NCI-H446 treated with DMSO at 0.1 percent for 48 hours (cell line): ENCODE measurements around the gene EXT2.
A peak's percentile ranks its signal among the peaks of the same experiment; 100 is the strongest.

Experiments
- DNase-seq: peaks from one replicate; lab custom pipeline; 2025; lab: John Stamatoyannopoulos, UW

EXT2 gene

DNA sequence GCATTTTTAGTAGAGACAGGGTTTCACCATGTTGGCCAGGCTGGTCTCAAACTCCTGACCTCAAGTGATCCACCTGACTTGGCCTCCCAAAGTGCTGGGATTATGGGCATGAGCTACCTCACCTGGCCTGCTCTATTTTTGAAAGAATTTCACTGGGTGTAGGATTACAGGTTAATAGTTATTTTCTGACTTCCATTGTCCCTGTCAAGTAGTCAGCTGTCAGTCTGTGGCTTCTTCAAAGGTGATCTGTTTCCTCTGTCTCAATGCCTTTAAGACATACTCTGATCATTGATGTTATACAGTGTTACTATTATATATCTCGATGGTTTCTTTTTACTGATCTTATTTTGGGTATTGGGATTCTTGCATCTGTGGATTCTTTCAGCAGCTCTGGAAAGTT lies 10.1 kb upstream of the EXT2 start:
- no peak for DNase-seq

DNA sequence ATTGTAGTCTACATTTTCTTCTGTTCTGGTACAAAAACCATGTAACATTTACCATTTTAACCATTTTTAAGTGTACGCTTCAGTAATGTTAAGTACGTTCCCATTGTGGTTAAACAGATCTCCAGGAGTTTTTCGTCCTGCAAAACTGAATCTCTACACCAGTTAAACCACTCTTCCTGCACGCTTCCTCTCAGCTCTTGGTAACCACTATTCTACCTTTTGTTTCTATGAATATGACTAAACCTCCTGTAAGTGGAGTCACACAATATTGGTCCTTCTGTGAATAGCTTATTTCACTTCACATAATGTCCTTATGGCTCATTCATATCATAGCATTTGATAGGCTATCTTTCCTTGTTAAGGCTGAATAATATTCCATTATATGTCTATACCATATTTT lies 7.1 kb upstream of the EXT2 start:
- DNase-seq = no peak

DNA sequence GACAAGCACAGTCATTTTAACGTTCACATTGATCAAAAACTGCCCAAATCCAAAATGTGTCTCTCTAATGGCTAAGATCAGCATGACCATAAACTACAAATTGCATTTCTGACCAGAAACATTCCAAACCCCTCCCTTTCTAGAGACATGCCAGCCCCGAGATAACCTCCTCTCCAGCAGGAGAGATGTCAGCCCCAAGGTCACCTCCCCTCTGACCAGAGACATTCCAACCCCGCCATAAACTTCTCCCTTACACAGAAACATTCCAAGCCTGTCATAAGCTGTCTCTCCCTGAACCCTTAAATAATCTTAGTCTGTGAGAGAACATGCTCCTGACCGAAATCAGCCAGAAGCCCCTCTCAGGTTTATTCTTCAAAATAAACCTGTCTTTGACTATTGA lies 6.6 kb upstream of the EXT2 start:
- no peak for DNase-seq

DNA sequence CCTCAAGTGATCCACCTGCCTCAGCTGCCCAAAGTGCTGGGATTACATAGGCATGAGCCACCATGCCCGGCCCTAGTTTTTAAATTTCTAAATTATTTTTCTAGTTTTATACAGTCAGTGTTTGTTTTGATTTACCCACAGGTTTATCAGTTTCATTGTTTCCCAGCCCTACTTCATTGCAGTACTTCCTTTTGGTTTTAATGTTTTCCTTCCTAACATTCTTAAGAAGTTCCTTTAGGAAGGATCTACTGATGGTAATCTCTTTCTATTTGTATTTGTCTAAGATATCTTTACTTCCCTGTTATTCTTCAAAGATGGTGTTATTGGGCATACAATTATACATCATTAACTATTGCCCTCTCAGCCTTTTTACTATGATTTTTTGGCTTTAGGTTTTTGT lies 4.9 kb upstream of the EXT2 start:
- DNase-seq = no peak

DNA sequence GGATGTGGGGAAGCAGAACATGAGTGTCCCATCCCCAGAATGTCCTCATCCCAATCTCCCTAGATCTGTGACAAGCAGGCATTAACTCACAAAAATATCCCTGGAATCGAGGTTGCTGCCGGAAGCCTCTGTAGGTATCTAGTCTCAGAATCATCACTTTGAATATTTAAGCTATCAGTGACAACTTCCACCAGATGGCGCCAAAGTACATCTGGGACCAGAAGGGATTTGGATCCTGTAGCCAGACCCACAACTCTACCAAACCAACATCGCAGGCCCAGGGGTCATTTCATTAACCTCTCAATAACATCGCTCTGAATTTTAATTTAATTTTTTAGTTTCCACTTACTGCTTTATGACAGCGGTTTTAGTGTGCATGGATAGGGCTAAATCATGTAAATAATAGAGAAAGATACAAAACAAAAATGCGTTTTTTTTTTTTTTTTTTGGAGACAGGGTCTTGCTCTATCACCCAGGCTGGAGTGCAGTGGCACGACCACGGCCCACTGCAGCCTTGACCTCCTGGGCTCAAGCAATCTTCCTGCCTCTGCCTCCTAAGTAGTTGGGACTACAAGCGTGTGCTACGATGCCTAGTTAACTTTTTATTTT lies 1.1 kb upstream of the EXT2 start:
- DNase-seq = peak; percentile 63

DNA sequence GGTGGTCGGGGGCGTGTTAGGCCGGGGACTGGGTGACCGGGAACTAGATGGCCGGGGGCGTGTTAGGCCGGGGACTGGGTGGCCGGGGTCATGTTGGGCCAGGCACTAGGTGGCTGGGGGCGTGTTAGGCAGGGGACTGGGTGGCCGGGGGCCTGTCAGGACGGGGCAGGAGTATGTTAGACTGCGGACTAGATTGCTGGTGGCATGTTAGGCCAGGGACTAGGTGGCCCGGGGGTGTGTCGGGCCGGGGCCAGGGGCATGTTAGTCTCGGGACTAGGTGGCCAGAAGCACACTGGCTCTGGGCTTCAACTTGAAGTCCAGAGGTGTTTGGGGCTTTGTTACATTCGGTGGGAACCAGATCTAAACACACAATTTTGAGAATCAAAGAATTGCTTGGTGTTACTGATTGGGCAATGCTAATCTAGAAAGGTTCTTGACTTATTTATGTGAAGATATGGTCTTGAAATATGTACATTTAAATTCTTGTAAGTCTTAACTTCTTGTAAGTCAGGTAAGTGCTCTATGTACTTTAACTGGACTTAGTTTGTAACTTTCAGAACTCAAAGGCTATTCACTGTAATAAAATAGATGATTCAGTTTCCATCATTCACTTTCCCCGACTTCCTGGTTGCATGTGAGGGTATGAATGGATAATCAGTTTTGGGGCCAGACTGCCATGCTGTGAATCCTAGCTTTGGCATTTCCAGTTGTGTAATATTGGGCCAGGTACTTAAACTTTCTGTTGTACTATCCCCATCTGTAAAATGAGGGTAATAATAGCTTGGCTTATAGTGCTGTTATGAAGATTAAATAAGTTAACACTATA lies 1.1 kb downstream of the EXT2 start:
- no peak for DNase-seq

DNA sequence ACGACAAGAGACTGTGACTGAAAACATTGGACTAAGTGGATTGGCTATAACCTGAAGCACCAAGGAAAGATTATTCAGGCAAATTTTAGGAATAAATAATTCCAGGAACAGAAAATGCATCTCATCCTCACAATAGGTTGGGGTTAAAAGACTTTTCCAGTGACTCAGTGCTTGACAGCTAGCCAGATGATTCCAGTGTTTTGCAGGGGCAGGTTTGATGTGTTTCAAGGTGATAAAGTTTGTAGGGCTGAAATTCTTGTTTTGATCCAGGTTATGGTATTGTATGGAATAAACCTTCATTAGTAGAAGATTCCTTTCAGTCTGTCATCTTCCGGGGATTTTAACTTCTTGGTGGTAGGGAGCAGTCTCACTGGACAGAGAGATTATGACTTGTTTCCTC lies 2.3 kb downstream of the EXT2 start:
- no peak for DNase-seq

DNA sequence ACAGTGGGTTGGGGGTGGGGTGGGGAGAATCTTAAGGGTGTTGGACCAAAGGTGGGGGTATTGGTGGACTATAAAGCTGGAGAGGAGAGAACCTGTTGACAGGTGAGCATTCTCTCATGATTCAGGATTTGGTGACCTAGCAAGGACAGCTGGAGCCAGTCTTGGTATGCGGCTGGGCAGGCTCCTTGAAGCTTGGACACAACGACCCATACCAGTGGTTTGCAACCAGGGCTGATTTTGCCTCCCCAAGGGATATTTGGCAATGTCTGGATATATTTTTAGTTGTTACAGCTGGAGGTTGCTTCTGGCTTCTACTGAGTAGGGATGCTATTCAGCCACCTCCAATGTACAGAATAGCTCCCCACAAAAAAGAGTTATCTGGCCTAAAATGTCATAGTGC lies 5.6 kb downstream of the EXT2 start:
- DNase-seq = no peak

DNA sequence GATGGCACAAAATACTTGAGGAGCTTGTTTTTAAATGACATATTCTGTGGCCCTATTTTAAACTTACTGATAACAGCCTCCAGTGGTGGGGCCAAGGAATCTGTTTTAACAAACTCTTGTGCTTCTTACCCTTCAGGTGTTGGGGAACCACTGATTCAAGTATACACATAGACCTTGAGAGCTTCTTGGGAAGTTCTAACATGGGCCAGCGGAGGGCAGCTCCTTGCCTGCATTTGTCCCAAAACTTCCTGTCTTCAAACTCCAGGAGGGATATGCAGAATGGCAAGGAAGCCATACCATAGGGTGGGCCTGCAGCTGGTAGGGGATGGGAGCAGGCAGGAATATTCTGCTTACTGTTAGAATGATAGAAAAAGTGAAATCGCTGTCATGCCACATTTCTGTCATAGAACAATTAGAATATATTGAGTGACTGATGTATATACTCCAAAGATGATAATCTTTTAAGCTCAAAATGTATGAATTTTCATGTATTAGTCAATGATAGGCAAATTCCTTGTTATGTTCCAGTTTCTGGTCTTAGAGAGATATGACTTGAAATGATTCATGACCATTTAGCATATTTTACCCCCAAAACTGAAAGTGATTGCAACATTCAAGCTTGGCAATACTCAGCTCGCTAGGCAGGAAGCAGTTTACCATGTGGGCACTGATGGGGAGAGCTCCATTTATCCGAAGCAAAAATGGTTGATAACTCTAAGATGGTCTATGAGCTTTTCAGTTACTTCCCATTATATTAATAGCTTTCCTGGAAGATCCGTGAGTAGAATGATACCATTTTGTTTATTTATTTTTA lies 9.2 kb downstream of the EXT2 start:
- DNase-seq = no peak

DNA sequence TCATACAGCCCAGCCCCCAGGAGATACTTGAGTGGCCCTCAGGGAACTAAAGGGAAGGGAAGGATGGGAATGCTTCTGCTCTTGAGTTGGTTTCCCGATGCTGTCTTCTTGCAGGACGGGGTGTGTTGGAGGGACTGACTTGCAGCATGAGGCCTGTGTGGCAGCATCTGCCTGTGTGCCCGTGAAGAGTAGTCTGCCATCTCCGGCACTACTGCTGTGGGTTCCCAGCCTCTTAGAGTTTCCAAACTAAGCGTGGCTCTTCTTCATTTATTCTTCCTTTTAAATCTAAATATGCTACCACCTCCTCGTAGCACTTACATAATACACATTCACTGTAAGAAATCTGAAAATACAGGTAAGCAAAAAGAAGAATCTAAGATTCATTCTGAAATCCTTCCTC lies 12.8 kb downstream of the EXT2 start:
- DNase-seq = no peak

DNA sequence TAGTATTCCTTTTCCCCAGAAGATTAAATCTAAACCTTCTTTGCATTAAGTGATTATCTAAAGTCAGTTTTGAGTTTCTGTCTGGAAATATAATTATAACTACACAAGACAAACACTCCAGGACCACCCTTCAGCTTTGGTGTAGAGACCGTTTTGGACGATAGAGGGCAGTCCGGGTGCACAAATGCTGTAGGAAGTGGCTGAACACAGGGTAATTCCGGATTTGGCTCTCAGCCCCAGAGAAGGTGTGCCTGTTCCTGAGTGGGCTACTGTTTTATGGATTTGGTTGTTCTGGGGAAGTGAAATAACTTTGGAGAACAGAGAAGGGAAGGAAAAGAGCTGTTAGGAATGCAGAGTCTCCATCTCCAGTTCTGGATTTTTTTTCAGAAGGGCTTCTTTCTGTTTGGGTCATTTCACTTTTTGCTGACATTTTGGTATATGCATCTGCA lies 14.8 kb downstream of the EXT2 start:
- peak; percentile 27 for DNase-seq

DNA sequence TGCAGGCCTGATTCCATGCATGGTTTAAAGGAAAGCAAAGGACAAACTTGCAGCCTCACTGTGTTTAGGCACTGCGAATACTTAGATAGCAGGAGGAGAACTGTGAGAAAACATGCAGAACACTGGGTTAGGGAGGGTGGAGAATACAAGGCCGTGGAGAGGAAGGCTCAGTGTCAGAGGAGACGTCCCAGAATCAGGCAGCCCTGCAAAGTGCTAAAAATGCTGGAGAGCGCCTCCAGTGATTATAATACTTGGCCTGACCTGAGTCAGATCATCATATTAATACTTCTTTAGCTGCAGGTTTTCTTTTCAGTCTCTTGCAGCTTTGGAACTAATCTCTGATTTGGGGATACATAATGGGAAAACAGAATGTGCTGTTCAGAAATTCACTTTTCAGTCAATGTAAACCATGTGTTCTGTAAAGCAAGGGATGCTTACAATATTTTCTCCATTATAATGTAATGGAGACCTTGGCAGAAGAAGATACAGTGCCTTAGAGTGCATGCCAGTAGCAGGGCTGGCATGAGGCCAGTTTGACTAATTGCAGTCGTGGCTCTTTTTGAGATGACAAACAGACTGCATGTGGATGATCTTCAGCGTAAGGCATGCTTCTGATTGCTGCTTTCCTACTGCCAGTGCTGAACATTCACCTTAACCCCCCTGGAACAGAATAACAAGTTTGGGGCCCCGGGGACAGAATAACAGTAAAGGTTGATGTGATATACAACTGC lies 16.8 kb downstream of the EXT2 start:
- peak; percentile 81 for DNase-seq

DNA sequence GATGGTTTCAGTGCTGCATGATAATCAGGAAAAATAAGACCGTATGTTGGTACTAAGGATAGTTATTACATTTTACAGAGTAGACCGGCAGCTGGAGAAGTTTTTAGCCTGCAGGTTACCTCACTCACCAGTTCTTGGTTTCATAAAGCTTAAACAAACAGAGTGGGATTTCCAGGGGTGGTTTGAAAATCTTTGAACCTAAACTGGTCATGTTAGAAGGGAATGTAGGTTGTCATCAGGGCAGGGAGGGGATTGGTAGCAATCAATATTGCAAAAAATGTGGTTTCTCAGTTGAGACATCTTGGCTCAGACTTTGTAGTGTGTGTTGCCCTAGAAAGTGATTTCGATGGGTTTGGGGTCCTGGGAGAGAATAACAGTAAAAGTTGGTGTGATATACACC lies 17.5 kb downstream of the EXT2 start:
- DNase-seq = no peak

DNA sequence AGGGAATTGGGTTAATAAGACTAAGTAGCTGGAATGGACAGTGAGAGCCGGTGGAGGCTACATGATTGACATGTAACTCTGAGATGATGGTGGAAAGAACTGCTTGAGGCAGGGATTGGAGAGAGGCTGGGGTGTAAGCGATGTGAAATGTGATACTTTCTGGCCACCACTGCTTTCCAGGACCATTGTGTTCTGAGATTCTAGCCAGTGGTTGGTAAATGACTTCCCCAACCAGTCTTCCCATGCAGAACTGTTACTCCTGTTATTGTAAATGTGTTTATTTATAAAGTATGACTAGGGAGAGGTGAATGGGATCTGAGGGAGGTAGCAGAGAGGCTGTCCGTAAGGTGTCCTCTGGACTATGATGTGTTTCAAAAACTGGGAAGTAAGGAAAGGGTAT lies 18.1 kb downstream of the EXT2 start:
- DNase-seq = no peak

DNA sequence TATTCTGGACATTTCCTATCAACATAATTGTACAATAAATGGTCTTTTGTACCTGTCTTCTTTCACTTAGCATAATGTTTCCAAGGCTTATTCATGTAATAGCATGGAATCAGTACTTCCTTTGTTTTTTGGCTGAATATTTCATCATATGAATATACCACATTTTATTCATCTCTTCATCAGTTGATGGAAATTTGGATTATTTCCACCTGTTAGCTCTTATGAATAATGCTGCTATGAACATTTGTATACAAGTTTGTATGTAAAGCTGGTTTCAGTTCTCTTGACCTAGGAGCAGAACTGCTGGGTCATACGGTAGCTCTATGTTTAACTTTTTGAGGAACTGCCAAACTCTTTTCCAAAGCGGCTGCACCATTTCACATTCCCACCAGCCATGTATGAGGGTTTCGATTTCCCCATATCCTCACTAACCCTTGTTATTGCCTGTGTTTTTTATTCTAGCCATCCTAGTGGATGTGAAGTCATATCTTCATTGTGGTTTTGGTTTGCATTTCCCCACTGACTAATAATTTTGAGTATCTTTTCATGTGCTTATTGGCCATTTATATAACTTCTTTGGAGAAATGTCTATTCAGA lies 20.9 kb downstream of the EXT2 start:
- DNase-seq = no peak

DNA sequence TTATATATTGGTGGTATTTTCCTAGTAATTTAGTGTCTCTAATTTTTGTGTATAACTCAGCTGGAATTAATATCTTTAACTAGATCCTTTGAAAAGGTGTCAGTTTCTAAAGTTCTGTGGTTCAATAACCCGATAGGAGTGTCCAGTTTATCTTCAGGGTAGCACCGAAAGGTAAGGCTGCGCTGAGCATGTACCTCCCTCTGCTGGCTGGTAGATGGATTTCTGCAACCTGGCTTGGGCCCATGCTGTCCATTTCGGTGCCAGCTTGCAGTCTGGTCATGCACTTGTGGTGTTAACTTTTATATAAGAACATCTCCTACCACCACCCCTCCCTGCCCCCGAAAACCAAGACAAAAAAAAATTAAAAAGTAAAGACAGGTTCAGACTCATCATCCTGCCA lies 24.7 kb downstream of the EXT2 start:
- no peak for DNase-seq

DNA sequence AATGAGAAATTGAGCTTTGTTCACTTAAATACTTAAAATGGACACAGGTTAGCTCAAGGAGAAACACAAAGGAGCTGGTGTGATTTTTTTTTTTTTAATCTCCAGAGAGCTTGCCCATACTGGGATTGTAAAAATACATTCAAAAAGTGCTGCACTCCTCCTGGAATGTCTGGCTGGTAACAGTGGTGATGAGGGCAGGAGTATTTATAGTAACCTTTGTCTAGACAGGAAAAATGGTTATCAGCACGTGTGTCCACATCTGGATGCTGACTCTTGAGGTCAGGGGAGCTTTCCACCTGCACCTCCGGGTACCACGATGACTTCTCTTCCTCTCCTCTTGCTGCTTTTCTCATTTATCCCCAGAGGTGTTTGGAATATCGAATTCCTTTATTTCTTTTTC lies 30.1 kb downstream of the EXT2 start:
- DNase-seq = no peak

DNA sequence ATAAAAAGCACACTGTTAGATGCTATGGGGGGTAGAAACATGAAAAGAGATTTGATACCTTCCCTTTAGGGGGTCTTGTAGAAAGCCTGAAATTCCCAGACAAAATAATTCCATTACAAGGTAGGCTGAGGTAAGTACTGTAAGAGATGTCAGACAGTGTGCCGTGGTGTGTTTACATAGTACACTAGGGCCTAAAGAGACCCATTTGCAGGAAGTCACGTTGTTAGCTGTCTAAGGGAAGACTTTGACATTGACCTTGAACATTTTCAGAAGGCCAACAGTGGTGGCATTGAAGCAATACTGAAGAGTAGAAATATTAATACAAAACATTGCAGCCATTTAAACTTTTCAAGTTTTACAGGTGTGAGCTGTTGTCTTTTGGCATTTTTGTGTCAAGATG lies 30.8 kb downstream of the EXT2 start:
- DNase-seq = no peak

DNA sequence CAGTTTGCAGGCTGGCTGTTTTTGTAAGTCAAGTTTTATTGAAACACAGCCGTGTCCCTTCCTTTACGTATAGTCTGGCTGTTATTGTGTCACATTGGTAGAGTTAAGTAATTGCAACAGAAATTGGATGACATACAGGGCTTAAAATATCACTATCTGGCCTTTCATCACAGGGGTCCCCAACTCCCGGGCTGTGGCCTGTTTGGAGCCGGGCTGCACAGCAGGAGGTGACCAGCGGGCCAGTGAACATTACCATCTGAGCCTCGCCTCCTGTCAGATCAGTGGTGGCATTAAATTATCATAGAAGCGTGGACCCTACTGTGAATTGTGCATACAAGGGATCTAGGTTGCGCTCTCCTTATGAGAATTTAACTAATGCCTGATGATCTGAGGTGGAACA lies 31.7 kb downstream of the EXT2 start:
- DNase-seq = no peak

DNA sequence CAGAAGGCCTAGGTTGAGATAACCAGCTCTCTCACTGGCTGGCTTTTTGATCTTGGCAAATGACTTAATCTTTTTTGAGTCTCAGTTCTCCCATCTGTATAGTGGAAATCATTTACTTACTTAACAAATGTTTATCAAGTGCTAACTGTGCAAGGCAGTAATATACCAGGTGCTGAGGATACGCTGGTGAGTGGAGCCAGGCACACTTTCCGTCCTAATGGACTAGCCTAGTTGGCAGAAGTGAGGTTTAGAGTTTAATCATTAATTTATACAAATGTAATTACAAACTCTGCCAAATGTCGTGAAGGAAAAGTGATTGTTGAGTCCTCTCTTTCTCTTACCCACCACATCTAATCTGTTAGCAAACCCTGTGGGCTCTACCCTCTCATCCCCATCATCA lies 33.3 kb downstream of the EXT2 start:
- no peak for DNase-seq

DNA sequence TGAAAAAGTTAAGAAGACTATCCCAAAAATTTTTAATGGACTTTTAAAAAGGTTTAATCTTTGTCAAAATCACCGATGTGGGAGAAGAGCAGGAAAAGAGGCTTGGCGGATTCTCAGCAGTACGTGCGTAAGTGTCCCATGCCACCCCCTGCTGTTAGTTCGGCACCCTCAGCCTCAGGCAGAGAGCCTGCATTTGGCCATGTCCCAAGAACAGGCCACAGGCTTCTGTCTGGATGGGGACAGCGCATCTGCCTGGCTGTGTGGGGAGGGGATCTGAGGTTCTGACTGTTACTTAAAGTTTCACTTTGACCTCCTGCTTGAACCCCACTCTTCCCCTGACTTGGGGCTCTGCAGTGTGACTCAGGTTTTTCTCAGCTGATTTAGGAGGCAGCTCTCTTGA lies 35.3 kb downstream of the EXT2 start:
- no peak for DNase-seq
